SK-MEL-5 (cell line): ENCODE data around the gene FAR1. TPM values are rescaled to one million over a fixed set of nuclear protein-coding genes. Genes with fewer than 3 reads are reported as not detected.
"Not testable (repeated sequence)": the region's sequence is repeated elsewhere in the genome, so short reads cannot be mapped to it uniquely, and the experiment has no call there.

Experiments
- DNase-seq: peaks from one replicate; pipeline ENCODE4 v3.0.0-alpha.2; 2016; ENCODE audit warnings: low read depth, low spot score
- in situ Hi-C: cut with HindIII; loops from 2 replicates; pipeline ENCODE4 v1.10.0; 2016; ENCODE audit warnings: low sequenced_read_pairs, high pct_unique_total_duplicates, low pct_unique_long_range_greater_than_20kb
- total RNA-seq: library from RNA; depleted of rRNA; stranded (reverse); fragments of >200 nt; shearing (Covaris generic); gene quantifications from 2 replicates; pipeline ENCODE4 v1.2.3, GENCODE V29; 2014

The FAR1 gene
- total RNA-seq, 1 experiment from 2014 or later, result 30.0 TPM

- no peak for DNase-seq
Observed at GRCh38 chr11:13694115-13694514, 25.6 kb downstream of the FAR1 start.

GRCh38 chr11:13695886-13696285, 27.4 kb downstream of the FAR1 start:
- in situ Hi-C loops, result no loop called here
- no peak for DNase-seq

More at GRCh38 chr11:13694115-13694514, 25.6 kb downstream of the FAR1 start:
- in situ Hi-C loops, result no loop called here

GRCh38 chr11:13697710-13698109, 29.2 kb downstream of the FAR1 start:
- in situ Hi-C loops, result no loop called here
- DNase-seq, result no peak

GRCh38 chr11:13698132-13698531, 29.7 kb downstream of the FAR1 start:
- in situ Hi-C loops, result no loop called here
- DNase-seq, result no peak

GRCh38 chr11:13699041-13699440, 30.6 kb downstream of the FAR1 start:
- DNase-seq, result no peak
- in situ Hi-C loops, result no loop called here

GRCh38 chr11:13699870-13700269, 31.4 kb downstream of the FAR1 start:
- no peak for DNase-seq
- in situ Hi-C loops, result no loop called here

- in situ Hi-C loops, result no loop called here
Observed at GRCh38 chr11:13701506-13701905, 33.0 kb downstream of the FAR1 start.

GRCh38 chr11:13702071-13702470, 33.6 kb downstream of the FAR1 start:
- no peak for DNase-seq
- in situ Hi-C loops, result no loop called here

More at GRCh38 chr11:13701506-13701905, 33.0 kb downstream of the FAR1 start:
- no peak for DNase-seq

GRCh38 chr11:13705710-13706109, 37.2 kb downstream of the FAR1 start:
- in situ Hi-C loops, result no loop called here
- no peak for DNase-seq

GRCh38 chr11:13713982-13714381, 45.5 kb downstream of the FAR1 start:
- DNase-seq, result no peak
- in situ Hi-C loops, result no loop called here

- in situ Hi-C loops, result no loop called here
- DNase-seq, result peak; percentile 29
Observed at GRCh38 chr11:13717331-13717730, 48.9 kb downstream of the FAR1 start.

- DNase-seq, result no peak
- in situ Hi-C loops, result no loop called here
Observed at GRCh38 chr11:13718394-13718793, 49.9 kb downstream of the FAR1 start.

- DNase-seq, result no peak
- in situ Hi-C loops, result no loop called here
Observed at GRCh38 chr11:13720940-13721339, 52.5 kb downstream of the FAR1 start.

- in situ Hi-C loops, result no loop called here
- no peak for DNase-seq
Observed at GRCh38 chr11:13721760-13722159, 53.3 kb downstream of the FAR1 start.

GRCh38 chr11:13726456-13726855, 58.0 kb downstream of the FAR1 start:
- DNase-seq, result no peak
- in situ Hi-C loops, result no loop called here

GRCh38 chr11:13728076-13728475, 59.6 kb downstream of the FAR1 start:
- DNase-seq, result no peak
- in situ Hi-C loops, result no loop called here

- DNase-seq, result no peak
- in situ Hi-C loops, result no loop called here
Observed at GRCh38 chr11:13734530-13734929, 66.1 kb downstream of the FAR1 start.

- in situ Hi-C loops, result no loop called here
- no peak for DNase-seq
Observed at GRCh38 chr11:13745165-13745564, 76.7 kb downstream of the FAR1 start.

GRCh38 chr11:13753316-13753715, 84.8 kb downstream of the FAR1 start:
- DNase-seq, in situ Hi-C loops: not testable (repeated sequence)

- no peak for DNase-seq
- in situ Hi-C loops, result no loop called here
Observed at GRCh38 chr11:13759050-13759449, 90.6 kb downstream of the FAR1 start.
